Hepatocyte (in vitro differentiated cells): ENCODE measurements around the gene RPL28.

Experiments used
- EZH2 ChIP-seq: fragments of 200-600 bp; sonication (generic); IDR thresholded peaks from 2 replicates; pipeline ENCODE4 v1.6.1; 2016; ENCODE audit warnings: antibody characterized with exemption, mild to moderate bottlenecking, borderline replicate concordance
- EZH2phosphoT487 ChIP-seq: fragments of 200-600 bp; sonication (generic); IDR thresholded peaks from one replicate; pipeline ENCODE4 v1.6.1; 2018; ENCODE audit warnings: antibody characterized with exemption, mild to moderate bottlenecking, low read depth, moderate library complexity; ENCODE audit not compliant: unreplicated experiment, severe bottlenecking
- TF ChIP-seq, protein P1 (sequence below): fragments of 200-600 bp; sonication (generic); IDR thresholded peaks from 2 replicates; pipeline ENCODE4 v1.5.1; 2016; ENCODE audit warnings: antibody characterized with exemption, mild to moderate bottlenecking; ENCODE audit not compliant: poor library complexity

DNA sequence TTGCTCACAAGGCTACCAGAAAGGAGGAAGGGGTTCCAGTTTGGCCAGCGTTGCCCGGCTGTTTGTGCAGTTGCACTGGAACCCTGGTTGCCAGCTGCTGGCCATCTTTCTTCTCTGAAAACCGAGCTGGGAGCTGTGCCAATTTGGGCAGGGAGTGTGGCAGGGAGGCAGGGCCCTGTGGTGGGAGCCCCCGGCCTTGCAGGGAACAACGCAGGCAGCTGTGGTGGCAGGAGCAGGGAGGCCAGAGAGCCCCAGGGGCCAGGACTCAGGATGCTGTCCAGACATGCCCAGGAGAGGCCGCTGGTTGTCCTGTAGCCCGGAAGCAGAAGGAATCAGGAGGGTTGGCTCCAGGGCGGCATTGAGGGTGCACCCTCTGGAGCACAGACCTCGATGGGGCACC is 41.3 kb upstream of the RPL28 start:
- no peak for TF ChIP-seq EZH2
- TF ChIP-seq, protein P1, sequence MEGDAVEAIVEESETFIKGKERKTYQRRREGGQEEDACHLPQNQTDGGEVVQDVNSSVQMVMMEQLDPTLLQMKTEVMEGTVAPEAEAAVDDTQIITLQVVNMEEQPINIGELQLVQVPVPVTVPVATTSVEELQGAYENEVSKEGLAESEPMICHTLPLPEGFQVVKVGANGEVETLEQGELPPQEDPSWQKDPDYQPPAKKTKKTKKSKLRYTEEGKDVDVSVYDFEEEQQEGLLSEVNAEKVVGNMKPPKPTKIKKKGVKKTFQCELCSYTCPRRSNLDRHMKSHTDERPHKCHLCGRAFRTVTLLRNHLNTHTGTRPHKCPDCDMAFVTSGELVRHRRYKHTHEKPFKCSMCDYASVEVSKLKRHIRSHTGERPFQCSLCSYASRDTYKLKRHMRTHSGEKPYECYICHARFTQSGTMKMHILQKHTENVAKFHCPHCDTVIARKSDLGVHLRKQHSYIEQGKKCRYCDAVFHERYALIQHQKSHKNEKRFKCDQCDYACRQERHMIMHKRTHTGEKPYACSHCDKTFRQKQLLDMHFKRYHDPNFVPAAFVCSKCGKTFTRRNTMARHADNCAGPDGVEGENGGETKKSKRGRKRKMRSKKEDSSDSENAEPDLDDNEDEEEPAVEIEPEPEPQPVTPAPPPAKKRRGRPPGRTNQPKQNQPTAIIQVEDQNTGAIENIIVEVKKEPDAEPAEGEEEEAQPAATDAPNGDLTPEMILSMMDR: no peak
- TF ChIP-seq EZH2phosphoT487: no peak
